Limb (tissue), 2 donors: Measurements from ENCODE around the gene PMS2.
"Not testable (repeated sequence)": the region's sequence is repeated elsewhere in the genome, so short reads cannot be mapped to it uniquely, and the experiment has no call there.

Source experiments
- DNase-seq, 2 donors: peaks; one replicate each; pipeline ENCODE4 v3.0.0-alpha.2; 2016; ENCODE audit errors: extremely low spot score in 2 of 2

PMS2 gene

GRCh38 chr7:5924180-5924579 is 84.7 kb downstream of the PMS2 start:
- DNase-seq: not testable (repeated sequence)
